ENCODE measurements around the gene SLC35B2.

DNA sequence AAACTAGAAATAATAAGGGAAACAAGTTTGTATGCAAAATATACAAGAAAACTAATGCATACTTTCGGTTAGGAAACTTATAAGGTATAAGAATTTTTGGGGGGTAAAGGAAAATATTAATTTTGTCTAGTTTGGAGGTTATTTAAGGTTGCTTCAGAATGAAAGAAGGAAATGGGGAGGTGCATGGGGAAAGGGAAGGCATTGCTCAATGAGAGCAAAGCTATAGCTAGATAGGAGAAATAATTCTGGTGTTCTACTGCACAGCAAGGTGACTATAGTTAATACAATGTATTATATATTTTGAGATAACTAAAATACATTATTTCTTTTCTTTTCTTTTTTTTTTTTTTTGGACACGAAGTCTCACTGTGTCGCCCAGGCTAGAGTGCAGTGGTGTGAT lies 46.0 kb downstream of the SLC35B2 start:
- TF ChIP-seq, protein P1, sequence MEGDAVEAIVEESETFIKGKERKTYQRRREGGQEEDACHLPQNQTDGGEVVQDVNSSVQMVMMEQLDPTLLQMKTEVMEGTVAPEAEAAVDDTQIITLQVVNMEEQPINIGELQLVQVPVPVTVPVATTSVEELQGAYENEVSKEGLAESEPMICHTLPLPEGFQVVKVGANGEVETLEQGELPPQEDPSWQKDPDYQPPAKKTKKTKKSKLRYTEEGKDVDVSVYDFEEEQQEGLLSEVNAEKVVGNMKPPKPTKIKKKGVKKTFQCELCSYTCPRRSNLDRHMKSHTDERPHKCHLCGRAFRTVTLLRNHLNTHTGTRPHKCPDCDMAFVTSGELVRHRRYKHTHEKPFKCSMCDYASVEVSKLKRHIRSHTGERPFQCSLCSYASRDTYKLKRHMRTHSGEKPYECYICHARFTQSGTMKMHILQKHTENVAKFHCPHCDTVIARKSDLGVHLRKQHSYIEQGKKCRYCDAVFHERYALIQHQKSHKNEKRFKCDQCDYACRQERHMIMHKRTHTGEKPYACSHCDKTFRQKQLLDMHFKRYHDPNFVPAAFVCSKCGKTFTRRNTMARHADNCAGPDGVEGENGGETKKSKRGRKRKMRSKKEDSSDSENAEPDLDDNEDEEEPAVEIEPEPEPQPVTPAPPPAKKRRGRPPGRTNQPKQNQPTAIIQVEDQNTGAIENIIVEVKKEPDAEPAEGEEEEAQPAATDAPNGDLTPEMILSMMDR (IDR thresholded peaks at IDR 0.05): no peak
- no peak for TF ChIP-seq POLR2A (IDR thresholded peaks at IDR 0.05)

Data from esophagus squamous epithelium (tissue), 4 donors.